K562 (cell line): ENCODE results near the gene LRPAP1. TPM values are rescaled to one million over a fixed set of nuclear protein-coding genes. Genes with fewer than 3 reads are reported as not detected.

ENCODE experiments used
- ATAC-seq: fragments of 200-7000 bp; cut with Tn5 transposase; 3 replicates; pipeline ENCODE4 v1.9.1; 2020; ENCODE audit warnings: moderate library complexity
- BruUV-seq: library from RNA; stranded (reverse); fragments of 400-500 nt; replicated peaks from 2 replicates; lab custom pipeline; 2021; lab: Mats Ljungman, UMichigan
- CTCF ChIA-PET: fragments of 300-600 bp; formaldehyde crosslinking; extraction: SDS; loops from one replicate; lab custom pipeline; 2021; ENCODE audit warnings: low intra/inter-chr PET ratio; lab: Yijun Ruan, JAX
- POLR2A ChIA-PET: fragments of 300-600, 350-650 bp; sonication (Branson Sonifier 250); formaldehyde crosslinking; extraction: SDS; loops from one replicate; lab custom pipeline; 2021; ENCODE audit warnings: antibody characterized with exemption, inconsistent platforms; lab: Yijun Ruan, JAX
- DNase-seq, 4 experiments: peaks; one replicate each; pipeline versions ENCODE4 v3.0.0 to v3.0.0-alpha.2; 2011 to 2018; ENCODE audit warnings: low spot score in 3 of 4, mixed read lengths in 3 of 4; ENCODE audit errors: extremely low read depth in 1 of 4
- FAIRE-seq: peaks from 2 replicates; lab custom pipeline; 2011; peaks lifted over from hg19 to GRCh38; lab: Jason Lieb, UNC
- H2AFZ ChIP-seq: 2 replicates; pipeline ENCODE4 v1.6.0; 2011; ENCODE audit warnings: low read depth, low read length, control low read depth, inconsistent platforms
- H3K27ac ChIP-seq: fragments of 200-600 bp; 3 replicates; pipeline ENCODE4 v1.8.0; 2011; ENCODE audit warnings: low read depth, mild to moderate bottlenecking, control low read depth, inconsistent platforms, low read length, moderate library complexity, mixed read lengths; ENCODE audit errors: extremely low read depth
- H3K27me3 ChIP-seq, 2 experiments: fragments of 300-600 bp in 1 of 2; 2 replicates in 1 of 2; 3 replicates in 1 of 2; pipeline versions ENCODE4 v1.6.0 to v1.8.0; 2011; ENCODE audit warnings: inconsistent platforms in 2 of 2, low read length in 2 of 2, mild to moderate bottlenecking in 1 of 2, mixed read lengths in 1 of 2, moderate library complexity in 1 of 2; ENCODE audit not compliant: control insufficient read depth in 2 of 2, insufficient read depth in 2 of 2
- H3K36me3 ChIP-seq: fragments of 300-600 bp; 3 replicates; pipeline ENCODE4 v1.8.0; 2011; ENCODE audit warnings: mild to moderate bottlenecking, low read length, inconsistent platforms; ENCODE audit not compliant: control insufficient read depth, insufficient read depth
- H3K4me1 ChIP-seq, 2 experiments: fragments of 200-600 bp in 1 of 2; replicated peaks in 1 of 2; 2 replicates in 1 of 2; 3 replicates in 1 of 2; pipeline versions ENCODE4 v1.5.1 to v1.8.0; 2011; ENCODE audit warnings: inconsistent platforms in 2 of 2, low read length in 2 of 2, mild to moderate bottlenecking in 1 of 2, mixed read lengths in 1 of 2, moderate library complexity in 1 of 2; ENCODE audit not compliant: control insufficient read depth in 2 of 2, insufficient read depth in 2 of 2
- H3K4me2 ChIP-seq: 2 replicates; pipeline ENCODE4 v1.6.1; 2011; ENCODE audit warnings: low read length, control low read depth, inconsistent platforms, mixed read lengths; ENCODE audit not compliant: insufficient read depth
- H3K4me3 ChIP-seq: fragments of 200-600 bp; sonication (generic), shearing (Covaris generic); 2 replicates; pipeline ENCODE4 v1.5.1; 2016; ENCODE audit warnings: control low read depth, inconsistent platforms
- H3K79me2 ChIP-seq: fragments of 200-600 bp; 3 replicates; pipeline ENCODE4 v1.8.0; 2011; ENCODE audit warnings: low read length, inconsistent platforms; ENCODE audit not compliant: control insufficient read depth, insufficient read depth
- H3K9ac ChIP-seq, 2 experiments: 2 replicates each; pipeline versions ENCODE4 v1.6.0 to v1.6.1; 2011; ENCODE audit warnings: low read depth in 2 of 2, low read length in 2 of 2, control low read depth in 1 of 2, inconsistent platforms in 1 of 2, mild to moderate bottlenecking in 1 of 2, mixed read lengths in 1 of 2; ENCODE audit not compliant: insufficient read depth in 1 of 2
- H3K9me1 ChIP-seq: one replicate; pipeline ENCODE4 v1.6.0; 2011; ENCODE audit warnings: inconsistent platforms, mild to moderate bottlenecking, low read length, moderate library complexity; ENCODE audit not compliant: control insufficient read depth, insufficient read depth
- H3K9me3 ChIP-seq: replicated peaks from 2 replicates; pipeline ENCODE4 v1.5.1; 2011; ENCODE audit warnings: low read depth, low read length, inconsistent platforms; ENCODE audit not compliant: control insufficient read depth, insufficient read depth
- H4K20me1 ChIP-seq: replicated peaks from 2 replicates; pipeline ENCODE4 v1.6.1; 2011; ENCODE audit warnings: low read length, inconsistent platforms, mixed read lengths; ENCODE audit not compliant: control insufficient read depth, insufficient read depth
- CREBBP ChIP-seq: IDR thresholded peaks from one replicate; pipeline ENCODE4 v1.6.1; 2012; ENCODE audit warnings: low read depth, mild to moderate bottlenecking, control low read depth, inconsistent platforms, low read length
- NONO ChIP-seq, 2 experiments: fragments of 200-400 bp in 1 of 2; fragments of 450-650 bp in 1 of 2; formaldehyde crosslinking in 1 of 2; IDR thresholded peaks; 2 replicates each; pipeline ENCODE4 v1.6.1; 2017; ENCODE audit warnings: low read depth in 2 of 2, mild to moderate bottlenecking in 2 of 2, moderate library complexity in 2 of 2, low read length in 1 of 2
- PCBP2 ChIP-seq: fragments of 200-400 bp; formaldehyde crosslinking; IDR thresholded peaks from 2 replicates; pipeline ENCODE4 v1.6.1; 2018; ENCODE audit warnings: low read length, low read depth, mild to moderate bottlenecking, moderate library complexity; ENCODE audit not compliant: poor library complexity, severe bottlenecking
- RERE ChIP-seq: sonication (generic); formaldehyde crosslinking; IDR thresholded peaks from 2 replicates; pipeline ENCODE4 v1.8.0; 2023; ENCODE audit warnings: missing genetic modification reagents, mild to moderate bottlenecking, borderline replicate concordance
- STAT6 ChIP-seq: sonication (generic); formaldehyde crosslinking; IDR thresholded peaks from 2 replicates; pipeline ENCODE4 v1.8.1; 2023; ENCODE audit warnings: mild to moderate bottlenecking, missing genetic modification reagents
- ZNF41 ChIP-seq: fragments of 250-450 bp; sonication (Bioruptor Pico); conservative IDR thresholded peaks from 2 replicates; pipeline ENCODE4 v1.4.0; 2020; ENCODE audit warnings: mild to moderate bottlenecking
- WGBS: fragments of 100-300 bp; shearing (Covaris generic); methylation state at CpG from one replicate; pipeline ENCODE4 v1.1.6; 2016; ENCODE audit warnings: low coverage, mixed read lengths; ENCODE audit not compliant: insufficient coverage; ENCODE audit errors: missing lambda C conversion rate; 5-methylcytosine and 5-hydroxymethylcytosine counted together
- in situ Hi-C: fragments of 300-500 bp; cut with MboI; formaldehyde crosslinking; loops from 4 replicates; pipeline ENCODE4 v1.15.0; 2018; ENCODE audit warnings: inconsistent platforms, mixed read lengths
- intact Hi-C: fragments of 100-400 bp; cut with micrococcal nuclease; formaldehyde crosslinking; loops from 2 replicates; pipeline ENCODE4 v1.14.2; 2022
- polyA plus RNA-seq, 8 experiments: library from polyadenylated mRNA; depleted of rRNA in 4 of 8; stranded (reverse) in 5 of 8; unstranded in 3 of 8; fragments of >200 nt; fragmentation: Nextera tagmentation in 2 of 8; fragmentation: Illumina TruSeq in 1 of 8; extraction: Ambion mirVana in 2 of 8; extraction: Trizol in 1 of 8; gene quantifications; 2 replicates each; pipeline versions ENCODE4 v1.2.1 to v1.2.3, GENCODE V29; 2011 to 2014; ENCODE audit warnings: inconsistent platforms in 1 of 8, missing spikeins in 1 of 8
- total RNA-seq, 7 experiments: library from RNA; depleted of rRNA in 6 of 7; stranded (reverse); fragments of >200 nt in 6 of 7; fragmentation: Illumina TruSeq in 2 of 7; extraction: Trizol in 2 of 7; gene quantifications; 2 replicates each; pipeline versions ENCODE4 v1.2.1 to v1.2.3, GENCODE V29; 2011 to 2021; ENCODE audit warnings: low replicate concordance in 1 of 7
- TF ChIP-seq, protein P1 (sequence below): fragments of 450-650 bp; formaldehyde crosslinking; IDR thresholded peaks from 2 replicates; pipeline ENCODE4 v1.4.0; 2020; ENCODE audit warnings: mild to moderate bottlenecking, moderate library complexity
- TF ChIP-seq, protein P2 (sequence below): fragments of 250-450 bp; sonication (Bioruptor Pico); IDR thresholded peaks from 2 replicates; pipeline ENCODE4 v1.8.0; 2022; ENCODE audit warnings: inconsistent platforms

LRPAP1 gene
- total and polyA plus RNA-seq, 9 of the 15 experiments (the other 6 are each of a cell fraction or from before 2014, with no cell fraction given), result 1.1 to 75.5 (median 41.8) TPM

- Histone ChIP-seq H3K4me1 (peaks cover 0 to 53% of the 10 kb centered on the region in 2 experiments; a peak in 2 of 5 replicates), H3K9me3 (no peaks in the 10 kb centered on the region), H3K36me3 (no peaks in the 10 kb centered on the region), H3K9ac (no peak overlapping the region), H3K27me3 (peaks cover 19 to 82% of the 10 kb centered on the region in 2 experiments), H3K4me2 (no peak overlapping the region), H3K79me2 (no peaks in the 10 kb centered on the region), H3K27ac (no peak overlapping the region), H3K4me3 (no peak overlapping the region), H4K20me1 (peaks cover 34% of the 10 kb centered on the region), H3K9me1 (no peaks in the 10 kb centered on the region), H2AFZ (no peak overlapping the region)
- ATAC-seq, result no peak
- no TSS peak for BruUV-seq
- no peak for DNase-seq
- no peak for FAIRE-seq
- POLR2A ChIA-PET, result interaction anchor here (1.1 kb wide), 1 partner anchor 10 kb away, joined by 3 read pairs; no protein-coding TSS in a partner anchor
- intact Hi-C loops, result no loop called here
- CTCF ChIA-PET, result no interaction called here
- WGBS, result 11% methylated on average over 15 of the region's 17 CpGs
- in situ Hi-C loops, result no loop called here
- TF ChIP-seq ZNF41, result no peak
- TF ChIP-seq RERE (CRISPR knock-in tag), result no peak
- TF ChIP-seq NONO (IDR thresholded peaks at IDR 0.05; ENCODE audit: low read depth in 2 of 2, low read length in 1 of 2), result no peak
- TF ChIP-seq, protein P1, sequence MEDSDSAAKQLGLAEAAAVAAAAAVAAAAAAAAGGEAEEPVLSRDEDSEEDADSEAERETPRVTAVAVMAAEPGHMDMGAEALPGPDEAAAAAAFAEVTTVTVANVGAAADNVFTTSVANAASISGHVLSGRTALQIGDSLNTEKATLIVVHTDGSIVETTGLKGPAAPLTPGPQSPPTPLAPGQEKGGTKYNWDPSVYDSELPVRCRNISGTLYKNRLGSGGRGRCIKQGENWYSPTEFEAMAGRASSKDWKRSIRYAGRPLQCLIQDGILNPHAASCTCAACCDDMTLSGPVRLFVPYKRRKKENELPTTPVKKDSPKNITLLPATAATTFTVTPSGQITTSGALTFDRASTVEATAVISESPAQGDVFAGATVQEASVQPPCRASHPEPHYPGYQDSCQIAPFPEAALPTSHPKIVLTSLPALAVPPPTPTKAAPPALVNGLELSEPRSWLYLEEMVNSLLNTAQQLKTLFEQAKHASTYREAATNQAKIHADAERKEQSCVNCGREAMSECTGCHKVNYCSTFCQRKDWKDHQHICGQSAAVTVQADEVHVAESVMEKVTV, result no peak
- no peak for TF ChIP-seq STAT6
- TF ChIP-seq, protein P2, sequence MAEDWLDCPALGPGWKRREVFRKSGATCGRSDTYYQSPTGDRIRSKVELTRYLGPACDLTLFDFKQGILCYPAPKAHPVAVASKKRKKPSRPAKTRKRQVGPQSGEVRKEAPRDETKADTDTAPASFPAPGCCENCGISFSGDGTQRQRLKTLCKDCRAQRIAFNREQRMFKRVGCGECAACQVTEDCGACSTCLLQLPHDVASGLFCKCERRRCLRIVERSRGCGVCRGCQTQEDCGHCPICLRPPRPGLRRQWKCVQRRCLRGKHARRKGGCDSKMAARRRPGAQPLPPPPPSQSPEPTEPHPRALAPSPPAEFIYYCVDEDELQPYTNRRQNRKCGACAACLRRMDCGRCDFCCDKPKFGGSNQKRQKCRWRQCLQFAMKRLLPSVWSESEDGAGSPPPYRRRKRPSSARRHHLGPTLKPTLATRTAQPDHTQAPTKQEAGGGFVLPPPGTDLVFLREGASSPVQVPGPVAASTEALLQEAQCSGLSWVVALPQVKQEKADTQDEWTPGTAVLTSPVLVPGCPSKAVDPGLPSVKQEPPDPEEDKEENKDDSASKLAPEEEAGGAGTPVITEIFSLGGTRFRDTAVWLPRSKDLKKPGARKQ (CRISPR knock-in tag), result no peak
- no peak for TF ChIP-seq PCBP2
- no peak for TF ChIP-seq CREBBP
These were observed 40.4 kb downstream of the LRPAP1 start for GRCh38 chr4:3491681-3492405.
